Cerebellar cortex (tissue), 1 donor: Measurements from ENCODE around the gene EPB41L1.

ENCODE experiments used
- DNase-seq: peaks from one replicate; pipeline ENCODE4 v3.0.0-alpha.2; 2015; ENCODE audit warnings: low spot score

EPB41L1 gene

GRCh38 chr20:36193977-36194712 lies 39.6 kb downstream of the EPB41L1 start:
- no peak for DNase-seq

GRCh38 chr20:36196676-36197075 lies 42.1 kb downstream of the EPB41L1 start:
- DNase-seq = no peak

GRCh38 chr20:36197271-36197670 lies 42.7 kb downstream of the EPB41L1 start:
- no peak for DNase-seq

DNA sequence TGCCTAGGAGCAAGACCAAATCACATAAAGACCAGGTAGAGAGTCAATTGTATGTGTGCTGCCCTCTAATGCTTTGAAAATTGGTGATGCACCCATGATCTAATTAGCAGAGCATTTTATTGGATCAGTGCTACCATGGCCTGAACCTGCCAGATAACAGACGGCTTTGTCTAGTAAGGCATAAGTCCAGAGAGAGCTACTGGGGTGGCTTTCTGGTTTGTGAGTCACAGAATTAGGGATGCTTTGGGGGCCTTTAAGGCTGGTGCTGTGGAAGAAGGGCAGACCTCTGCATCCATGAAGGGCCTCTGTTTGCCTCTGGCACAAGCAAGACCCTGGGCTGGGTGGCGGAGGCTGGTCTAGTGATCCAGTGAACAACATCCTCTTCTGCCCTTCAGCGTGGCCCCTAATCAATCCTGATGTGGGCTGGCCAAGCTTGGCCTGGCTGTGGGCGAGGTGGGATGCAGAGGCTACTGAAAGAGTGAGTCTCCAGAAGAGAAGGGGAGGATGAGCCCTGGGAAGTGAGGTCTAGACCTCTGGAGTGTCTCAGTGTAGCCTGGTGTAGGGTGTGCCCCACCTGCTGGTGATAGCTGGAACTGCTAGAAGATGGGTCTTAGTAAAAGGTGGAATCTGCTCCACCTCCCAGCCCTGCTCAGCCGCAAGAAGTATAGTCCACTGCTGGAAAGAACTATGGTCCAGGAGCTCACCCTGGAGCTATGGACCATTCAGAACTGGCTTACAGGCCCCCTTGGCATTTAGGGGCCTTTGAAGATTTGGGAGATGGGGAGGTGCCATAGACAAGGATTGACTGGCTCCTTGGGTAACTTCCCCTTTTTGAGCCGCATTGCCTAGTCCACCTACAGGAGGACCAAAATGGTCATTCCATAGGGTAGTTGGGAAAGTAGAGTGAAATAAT lies 45.1 kb downstream of the EPB41L1 start:
- peak; percentile 88 for DNase-seq

GRCh38 chr20:36200451-36200850 lies 45.9 kb downstream of the EPB41L1 start:
- DNase-seq = no peak

DNA sequence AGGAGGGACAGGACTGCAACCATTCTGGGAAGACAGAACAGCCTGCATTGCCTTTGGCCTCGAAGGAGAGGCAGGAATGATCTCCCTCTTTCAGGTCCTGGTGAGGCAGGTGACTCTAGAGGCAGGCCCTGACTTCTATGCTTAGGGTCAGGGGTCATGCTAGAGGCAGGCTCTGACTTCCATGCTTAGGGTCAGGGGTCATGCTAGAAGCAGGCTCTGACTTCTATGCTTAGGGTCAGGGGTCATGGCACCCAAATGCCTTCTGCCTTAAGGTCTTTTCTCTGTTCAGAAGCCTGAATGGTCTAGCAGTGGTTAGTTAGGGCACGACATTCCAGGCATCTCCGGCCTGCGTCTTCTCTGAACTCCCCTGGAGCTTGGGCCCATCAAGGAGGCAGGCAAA lies 46.7 kb downstream of the EPB41L1 start:
- no peak for DNase-seq

DNA sequence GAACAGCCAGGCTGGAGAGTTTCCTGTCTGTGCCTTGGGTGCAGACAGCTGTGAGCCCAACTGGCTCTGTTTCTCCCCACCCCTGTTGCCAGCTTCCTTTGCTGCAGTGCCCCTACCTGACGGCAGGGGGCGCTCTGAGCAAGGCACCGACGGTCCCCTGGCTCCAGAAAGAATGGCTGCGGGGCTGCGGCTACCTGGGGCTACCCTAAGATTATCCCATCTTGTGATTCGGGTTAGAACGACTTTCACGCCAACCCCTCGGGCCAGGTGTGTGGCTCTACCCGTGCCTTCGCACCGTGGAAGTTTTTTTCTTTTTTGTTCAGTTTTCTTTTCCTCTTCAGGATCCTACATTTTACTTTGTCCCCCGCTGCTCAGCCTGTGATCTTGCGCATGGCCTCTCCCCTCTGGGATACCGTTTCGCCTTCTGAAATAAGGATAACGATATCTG lies 48.4 kb downstream of the EPB41L1 start:
- peak; percentile 53 for DNase-seq

- no peak for DNase-seq
These were observed 49.3 kb downstream of the EPB41L1 start for GRCh38 chr20:36203861-36204260.

GRCh38 chr20:36205026-36205425 lies 50.5 kb downstream of the EPB41L1 start:
- DNase-seq = no peak

- DNase-seq = no peak
These were observed 51.5 kb downstream of the EPB41L1 start for GRCh38 chr20:36206068-36206467.

DNA sequence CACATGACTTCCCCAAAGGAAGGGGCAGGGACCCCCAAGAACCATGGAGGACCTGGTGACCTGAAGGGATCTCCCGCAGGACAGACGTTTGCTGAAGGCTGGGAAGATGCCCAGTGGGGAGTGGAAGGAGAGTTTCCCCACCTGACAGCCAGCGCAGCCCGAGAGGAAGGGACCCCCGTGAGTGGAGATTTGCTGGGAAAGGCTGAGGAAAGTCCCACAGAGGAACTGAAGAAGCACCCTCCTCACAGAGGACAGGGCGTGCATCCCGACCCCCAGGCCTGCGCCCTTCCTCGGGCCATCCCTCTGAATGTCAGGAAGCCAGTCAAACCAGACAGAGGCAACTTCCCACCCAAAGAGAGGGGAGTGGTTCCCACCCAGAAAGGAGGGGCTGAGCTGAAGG lies 52.1 kb downstream of the EPB41L1 start:
- no peak for DNase-seq

DNA sequence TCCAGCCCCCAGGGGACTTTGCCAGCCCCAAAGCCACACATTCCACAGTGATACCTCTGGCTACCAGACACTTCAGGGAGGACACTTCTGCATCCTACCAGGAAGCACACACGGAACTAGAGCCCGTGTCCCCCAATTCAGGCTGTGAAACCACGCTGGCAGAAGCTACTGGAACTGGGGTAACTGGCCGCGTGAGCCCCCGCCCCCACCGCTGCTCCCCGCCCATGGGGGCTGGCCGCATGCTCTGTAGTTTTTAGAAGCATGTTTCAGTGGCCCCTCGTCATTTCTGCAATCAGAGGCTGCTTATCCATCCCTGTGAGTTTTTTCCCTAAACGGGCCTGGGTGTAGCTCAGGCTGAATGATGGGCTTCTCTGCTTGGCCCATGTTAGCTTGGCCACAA lies 53.1 kb downstream of the EPB41L1 start:
- DNase-seq = no peak

DNA sequence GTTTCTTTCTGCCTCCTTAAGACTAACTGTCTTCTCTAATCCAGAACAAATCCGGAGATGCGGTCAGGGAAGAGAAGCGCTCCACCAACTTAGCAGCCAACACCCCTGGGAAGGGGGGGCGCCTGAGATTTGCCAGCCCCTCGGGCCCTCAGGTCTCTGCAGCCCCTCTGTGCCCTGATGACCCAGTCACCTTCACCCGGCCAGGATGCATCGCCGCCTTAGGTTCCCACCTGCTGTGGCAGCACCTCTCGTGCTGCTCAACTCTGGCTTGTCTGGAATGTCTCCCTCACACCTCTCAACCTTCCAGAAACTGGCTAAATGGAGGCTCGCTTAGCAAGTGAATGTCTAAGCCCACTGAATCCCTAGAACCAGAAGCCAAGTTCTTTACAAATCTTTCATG lies 53.7 kb downstream of the EPB41L1 start:
- no peak for DNase-seq

DNA sequence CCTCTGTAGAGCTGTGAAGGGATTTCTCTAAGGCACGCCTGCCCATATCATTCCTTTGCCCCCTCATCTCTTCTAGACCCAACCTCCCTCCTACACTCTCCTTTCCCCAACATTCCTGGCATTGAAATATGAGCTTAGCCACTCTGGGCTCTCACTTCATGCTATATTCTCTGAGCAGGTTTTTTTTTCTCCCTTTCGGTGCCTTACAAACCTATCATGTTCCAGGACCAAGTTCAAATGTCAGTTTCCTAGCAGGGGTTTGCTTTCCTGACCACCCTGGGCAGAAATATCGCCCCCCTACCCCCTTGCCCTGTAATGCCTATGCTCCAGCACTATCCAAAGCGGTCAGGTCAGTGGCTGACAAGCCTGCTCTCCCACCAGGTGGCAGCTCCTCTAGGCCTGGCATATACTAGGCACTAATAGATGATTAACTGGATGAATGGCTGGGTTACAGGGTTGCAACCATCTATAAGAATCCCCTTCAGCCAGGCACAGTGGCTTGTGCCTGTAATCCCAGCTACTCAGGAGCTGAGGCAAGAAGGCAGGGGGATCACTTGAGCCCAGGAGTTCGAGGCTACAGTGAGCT lies 56.0 kb downstream of the EPB41L1 start:
- DNase-seq = no peak

GRCh38 chr20:36213362-36213761 lies 58.8 kb downstream of the EPB41L1 start:
- no peak for DNase-seq

DNA sequence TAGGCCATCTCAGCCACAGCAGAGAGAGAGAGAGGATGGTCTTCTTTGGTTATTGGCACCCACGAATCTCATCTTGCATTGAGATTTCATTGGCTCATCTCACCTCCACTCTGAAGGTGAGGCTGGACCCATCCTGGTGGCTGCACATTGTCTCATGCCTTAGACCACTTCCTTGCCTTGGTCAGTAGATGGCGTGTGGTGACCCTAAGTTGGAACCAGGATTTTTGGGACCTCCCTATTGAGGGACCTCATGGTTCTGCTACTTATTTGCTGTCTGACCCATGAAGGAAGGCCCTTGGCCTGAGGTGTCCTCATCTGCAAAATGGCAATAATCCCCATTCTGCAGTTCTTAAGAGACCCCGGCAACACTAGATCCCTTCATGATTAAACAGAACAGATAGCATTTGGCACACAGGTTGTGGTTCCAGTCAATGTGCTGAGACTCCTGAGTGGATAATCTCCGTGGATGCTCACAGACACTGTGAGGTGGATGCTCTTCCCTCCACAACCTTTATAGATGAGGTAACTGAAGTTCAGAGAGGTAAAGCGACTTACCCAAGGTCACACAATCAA lies 60.2 kb downstream of the EPB41L1 start:
- DNase-seq = peak; percentile 44

GRCh38 chr20:36215778-36216177 lies 61.2 kb downstream of the EPB41L1 start:
- no peak for DNase-seq

DNA sequence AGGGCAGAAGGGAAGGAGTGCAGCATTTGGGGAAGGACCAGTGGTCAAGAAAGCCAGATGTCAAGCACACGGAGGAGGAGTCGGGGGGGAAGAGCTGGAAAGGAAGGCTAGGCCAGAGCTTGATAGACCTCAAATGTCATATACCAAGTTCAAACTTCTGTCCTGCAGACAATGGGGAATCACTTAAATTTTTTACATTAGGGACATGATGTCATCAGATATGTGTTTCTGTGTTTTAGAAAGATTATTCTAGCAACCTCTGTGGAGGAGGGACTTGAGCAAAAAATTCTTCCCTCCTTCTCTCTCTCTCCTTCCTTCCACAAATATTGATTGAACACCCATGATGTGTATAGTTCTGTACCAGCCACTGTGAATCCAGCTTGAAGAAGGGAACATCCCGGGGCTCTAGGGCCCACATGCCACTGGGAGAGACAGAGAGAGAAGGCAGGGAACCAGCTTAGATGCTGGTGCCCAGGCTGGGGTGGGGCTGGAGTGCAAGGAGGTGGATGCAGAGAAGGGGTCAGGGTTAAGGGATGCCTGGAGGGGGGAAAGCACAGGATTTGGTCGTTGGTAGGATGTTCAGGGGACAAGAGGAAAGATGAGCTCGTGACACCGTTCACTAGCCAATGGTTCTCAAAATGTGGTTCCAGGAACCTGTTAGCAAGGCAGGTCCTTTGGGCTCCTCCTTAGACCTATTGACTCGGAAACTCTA lies 61.9 kb downstream of the EPB41L1 start:
- DNase-seq = no peak

DNA sequence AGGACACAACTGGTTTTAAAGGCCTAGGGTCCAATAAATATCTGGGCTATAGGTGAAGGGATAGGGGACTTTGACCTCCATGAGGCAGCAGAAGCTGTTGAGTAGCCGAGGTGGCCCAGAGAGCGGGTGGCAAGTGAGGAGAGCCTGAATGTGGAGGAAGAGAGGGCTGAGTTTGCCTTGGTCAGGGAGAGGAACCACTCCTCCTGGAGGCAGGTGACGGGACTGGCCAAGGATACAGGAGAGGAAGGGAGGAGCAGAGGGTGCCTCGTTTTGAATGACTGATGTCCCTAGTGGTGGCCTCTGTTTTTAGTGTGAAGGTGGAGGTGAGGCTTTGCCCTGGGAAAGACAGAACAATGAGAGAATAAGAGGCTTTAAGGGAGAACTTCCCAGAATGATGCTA lies 62.7 kb downstream of the EPB41L1 start:
- peak; percentile 23 for DNase-seq

- DNase-seq = no peak
These were observed 64.0 kb downstream of the EPB41L1 start for GRCh38 chr20:36218380-36219064.

- no peak for DNase-seq
These were observed 65.2 kb downstream of the EPB41L1 start for GRCh38 chr20:36219671-36220220.
